Spleen (tissue), 11 donors: ENCODE results near the gene MYLK4. TPM values are rescaled to one million over a fixed set of nuclear protein-coding genes. Genes with fewer than 3 reads are reported as not detected.
A peak's percentile ranks its signal among the peaks of the same experiment; 100 is the strongest.

Experiments used
- DNase-seq: peaks from one replicate; pipeline ENCODE4 v3.0.0-alpha.2; 2020
- H3K27ac ChIP-seq, 8 donors: fragments of 200-600 bp; sonication (generic) in 7 of 8; 1 replicate in 4 of 8; 2 replicates in 4 of 8; pipeline versions ENCODE4 v1.5.0 to v1.8.0; 2016 to 2021; ENCODE audit warnings: inconsistent platforms in 4 of 8, mild to moderate bottlenecking in 4 of 8, moderate library complexity in 1 of 8
- H3K27me3 ChIP-seq, 7 donors: fragments of 200-600 bp; sonication (generic) in 6 of 7; replicated peaks in 1 of 7; 1 replicate in 4 of 7; 2 replicates in 3 of 7; pipeline versions ENCODE4 v1.5.0 to v1.8.0; 2016 to 2021; ENCODE audit warnings: inconsistent platforms in 3 of 7, mild to moderate bottlenecking in 1 of 7
- H3K36me3 ChIP-seq, 6 donors: fragments of 200-600 bp; sonication (generic) in 5 of 6; 1 replicate in 4 of 6; 2 replicates in 2 of 6; pipeline versions ENCODE4 v1.5.0 to v1.8.0; 2016 to 2021; ENCODE audit warnings: inconsistent platforms in 2 of 6
- H3K4me1 ChIP-seq, 6 donors: fragments of 200-600 bp; sonication (generic) in 5 of 6; 1 replicate in 3 of 6; 2 replicates in 3 of 6; pipeline versions ENCODE4 v1.5.0 to v1.8.0; 2016 to 2021; ENCODE audit warnings: inconsistent platforms in 3 of 6
- H3K4me3 ChIP-seq, 8 donors: fragments of 200-600 bp; sonication (generic) in 7 of 8; 1 replicate in 4 of 8; 2 replicates in 4 of 8; pipeline versions ENCODE4 v1.5.0 to v1.8.0; 2016 to 2021; ENCODE audit warnings: inconsistent platforms in 4 of 8, mild to moderate bottlenecking in 4 of 8, moderate library complexity in 2 of 8
- H3K9me3 ChIP-seq, 8 donors: fragments of 200-600 bp; sonication (generic) in 7 of 8; 1 replicate in 4 of 8; 2 replicates in 4 of 8; pipeline versions ENCODE4 v1.5.0 to v1.8.0; 2016 to 2021; ENCODE audit warnings: inconsistent platforms in 4 of 8
- CTCF ChIP-seq, 11 experiments: fragments of 200-600 bp in 7 of 11; fragments of 450-650 bp in 4 of 11; sonication (generic) in 4 of 11; IDR thresholded peaks in 8 of 11; conservative IDR thresholded peaks in 3 of 11; 1 replicate in 7 of 11; 2 replicates in 4 of 11; pipeline versions ENCODE4 v1.4.0 to v1.8.0; 2016 to 2021; ENCODE audit warnings: antibody characterized with exemption in 11 of 11, inconsistent platforms in 4 of 11, mild to moderate bottlenecking in 1 of 11
- POLR2A ChIP-seq, 3 donors: fragments of 450-650 bp; IDR thresholded peaks; one replicate each; pipeline ENCODE4 v1.5.1; 2017; ENCODE audit warnings: antibody characterized with exemption in 3 of 3, mild to moderate bottlenecking in 1 of 3
- POLR2AphosphoS5 ChIP-seq, 3 donors: sonication (generic); formaldehyde crosslinking; IDR thresholded peaks; one replicate each; pipeline ENCODE4 v1.5.1; 2017; ENCODE audit warnings: antibody characterized with exemption in 3 of 3
- WGBS, 5 donors: extraction: QIAGEN DNeasy Blood & Tissue Kit in 3 of 5; methylation state at CpG; one replicate each; pipeline versions ENCODE4 v1.1.5 to v1.1.7; 2013 to 2018; 5-methylcytosine and 5-hydroxymethylcytosine counted together
- intact Hi-C: fragments of 100-400 bp; cut with DNase I; formaldehyde crosslinking; loops from one replicate; pipeline ENCODE4 v1.15.0; 2023; ENCODE audit warnings: low total_unique reads
- polyA plus RNA-seq, 3 donors: library from polyadenylated mRNA; stranded (reverse); fragments of 200-250 nt; gene quantifications; one replicate each; pipeline ENCODE4 v1.2.1, GENCODE V29; 2013
- total RNA-seq, 7 donors: library from RNA; depleted of rRNA in 3 of 7; stranded (reverse); fragments of >200 nt in 3 of 7; fragmentation: NEBNext Ultra II Directional in 4 of 7; extraction: Animal tissue kit (Norgen Biotek cat#: 25700) in 4 of 7; gene quantifications; one replicate each; pipeline versions ENCODE4 v1.1.0 to v1.2.1, GENCODE V29; 2016 to 2021
- donor health status: healthy with polysubstance abuse.
- donor health status: DM: no; HTN: no; CAD: no; lungs with moderate emphysema.
- donor health status: DM: no; HTN: no; CAD: no.
- donor health status: Bipolar disorder and iron deficiency.
- donor health status: healthy.
- donor health status: DM: no; HTN: no; CAD: no.
- donor health status: DM: yes; HTN: yes; CAD: no.

The MYLK4 gene
- total and polyA plus RNA-seq, 10 donors: 0.21 to 1.9 (median 0.76) TPM

GRCh38 chr6:2635911-2636310, 114.8 kb downstream of the MYLK4 start:
- Histone ChIP-seq H3K4me1 (peaks cover 7 to 17% (median 14%) of the 10 kb centered on the region in 6 donors), H3K27ac (no peak overlapping the region), H3K4me3 (no peak overlapping the region), H3K36me3 (no peaks in the 10 kb centered on the region), H3K27me3 (peaks cover 0 to 45% (median 2%) of the 10 kb centered on the region in 7 donors), H3K9me3 (no peaks in the 10 kb centered on the region)
- 89 to 98% (median 94%) methylated on average over 12 of the region's 12 CpGs for WGBS, 5 donors
- intact Hi-C loops: loop anchor here (10.0 kb wide), 2 partner anchors 441 to 531 kb away; no protein-coding TSS in a partner anchor
- DNase-seq: no peak
- no peak for TF ChIP-seq POLR2A (IDR thresholded peaks at IDR 0.05)
- no peak for TF ChIP-seq CTCF (IDR thresholded peaks at IDR 0.05 in 8 of 11, conservative IDR thresholded peaks at IDR 0.05 in 3 of 11)
- no peak for TF ChIP-seq POLR2AphosphoS5 (IDR thresholded peaks at IDR 0.05)

- Histone ChIP-seq H3K4me1 (peaks cover 7 to 17% (median 14%) of the 10 kb centered on the region in 6 donors), H3K27me3 (peaks cover 0 to 29% (median 0%) of the 10 kb centered on the region in 7 donors), H3K9me3 (no peaks in the 10 kb centered on the region), H3K27ac (peak overlapping the region in 6 of 8 donors; percentile 2 to 69 (median 44)), H3K4me3 (peak overlapping the region; percentile 45 to 79 (median 52)), H3K36me3 (no peaks in the 10 kb centered on the region)
- intact Hi-C loops: loop anchor here (5.0 to 10.0 kb wide), 3 partner anchors 440 to 1037 kb away; no protein-coding TSS in a partner anchor
- peak; percentile 95 for DNase-seq
- 4 to 5% (median 4%) methylated on average over 58 to 67 of the region's 67 CpGs for WGBS, 5 donors
- peak; percentile 78 to 99 (median 96) for TF ChIP-seq CTCF (IDR thresholded peaks at IDR 0.05 in 8 of 11, conservative IDR thresholded peaks at IDR 0.05 in 3 of 11)
- TF ChIP-seq POLR2A (IDR thresholded peaks at IDR 0.05): no peak
- peak in 2 of 3 donors; percentile 58 to 74 for TF ChIP-seq POLR2AphosphoS5 (IDR thresholded peaks at IDR 0.05)
Observed at GRCh38 chr6:2634139-2634964, 116.4 kb downstream of the MYLK4 start.

GRCh38 chr6:2633736-2634135, 117.0 kb downstream of the MYLK4 start:
- peak overlapping the region; percentile 45 to 79 (median 52) for H3K4me3 ChIP-seq

More at GRCh38 chr6:2633736-2634135, 117.0 kb downstream of the MYLK4 start:
- WGBS, 5 donors: 89 to 93% (median 92%) methylated on average over 13 of the region's 13 CpGs
- Histone ChIP-seq H3K36me3 (no peaks in the 10 kb centered on the region), H3K27me3 (peaks cover 0 to 23% (median 0%) of the 10 kb centered on the region in 7 donors), H3K27ac (peak overlapping the region in 4 of 8 donors; percentile 2 to 69 (median 54)), H3K4me1 (peaks cover 7 to 17% (median 14%) of the 10 kb centered on the region in 6 donors), H3K9me3 (no peaks in the 10 kb centered on the region)
- no peak for DNase-seq
- TF ChIP-seq POLR2A (IDR thresholded peaks at IDR 0.05) (no peak), CTCF (IDR thresholded peaks at IDR 0.05 in 8 of 11, conservative IDR thresholded peaks at IDR 0.05 in 3 of 11) (no peak), POLR2AphosphoS5 (IDR thresholded peaks at IDR 0.05) (no peak)
- intact Hi-C loops: loop anchor here (5.0 to 10.0 kb wide), 3 partner anchors 439 to 1036 kb away; no protein-coding TSS in a partner anchor
